ENCODE data around the gene SLC25A20. TPM values are rescaled to one million over a fixed set of nuclear protein-coding genes. Genes with fewer than 3 reads are reported as not detected.

SLC25A20 gene, protein sequence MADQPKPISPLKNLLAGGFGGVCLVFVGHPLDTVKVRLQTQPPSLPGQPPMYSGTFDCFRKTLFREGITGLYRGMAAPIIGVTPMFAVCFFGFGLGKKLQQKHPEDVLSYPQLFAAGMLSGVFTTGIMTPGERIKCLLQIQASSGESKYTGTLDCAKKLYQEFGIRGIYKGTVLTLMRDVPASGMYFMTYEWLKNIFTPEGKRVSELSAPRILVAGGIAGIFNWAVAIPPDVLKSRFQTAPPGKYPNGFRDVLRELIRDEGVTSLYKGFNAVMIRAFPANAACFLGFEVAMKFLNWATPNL
- 20.9 TPM for polyA plus RNA-seq (ENCODE audit: insufficient read length)
- long read RNA-seq, donor 1, transcript SLC25A20-201 (9 exons, 1,879 nt): major isoform, 5 of 5 reads
- long read RNA-seq, donor 1, partial matches to known transcripts: 0 of 5 reads
- long read RNA-seq, donor 1, other reads (novel, unspliced or antisense): 0 of 5 reads
- long read RNA-seq, donor 2, transcript SLC25A20-201 (9 exons, 1,879 nt): major isoform, 5 of 5 reads
- long read RNA-seq, donor 2, partial matches to known transcripts: 0 of 5 reads
- long read RNA-seq, donor 2, other reads (novel, unspliced or antisense): 0 of 5 reads
- long read RNA-seq, donor 3, partial matches to known transcripts: 5 of 10 reads
- long read RNA-seq, donor 3, other reads (novel, unspliced or antisense): 0 of 10 reads
- long read RNA-seq, donor 4, partial matches to known transcripts: 0 of 1 reads
- long read RNA-seq, donor 4, other reads (novel, unspliced or antisense): 0 of 1 reads
- long read RNA-seq, donor 5, transcript SLC25A20-201 (9 exons, 1,879 nt): major isoform, 9 of 48 reads
- long read RNA-seq, donor 5, partial matches to known transcripts: 28 of 48 reads
- long read RNA-seq, donor 5, other reads (novel, unspliced or antisense): 10 of 48 reads
- long read RNA-seq, donor 6, transcript SLC25A20-201 (9 exons, 1,879 nt): major isoform, 7 of 7 reads
- long read RNA-seq, donor 6, partial matches to known transcripts: 0 of 7 reads
- long read RNA-seq, donor 6, other reads (novel, unspliced or antisense): 0 of 7 reads
- long read RNA-seq, donor 7, transcript SLC25A20-201 (9 exons, 1,879 nt): major isoform, 5 of 5 reads
- long read RNA-seq, donor 7, partial matches to known transcripts: 0 of 5 reads
- long read RNA-seq, donor 7, other reads (novel, unspliced or antisense): 0 of 5 reads
- long read RNA-seq, donor 8, partial matches to known transcripts: 39 of 43 reads
- long read RNA-seq, donor 8, other reads (novel, unspliced or antisense): 0 of 43 reads

DNA sequence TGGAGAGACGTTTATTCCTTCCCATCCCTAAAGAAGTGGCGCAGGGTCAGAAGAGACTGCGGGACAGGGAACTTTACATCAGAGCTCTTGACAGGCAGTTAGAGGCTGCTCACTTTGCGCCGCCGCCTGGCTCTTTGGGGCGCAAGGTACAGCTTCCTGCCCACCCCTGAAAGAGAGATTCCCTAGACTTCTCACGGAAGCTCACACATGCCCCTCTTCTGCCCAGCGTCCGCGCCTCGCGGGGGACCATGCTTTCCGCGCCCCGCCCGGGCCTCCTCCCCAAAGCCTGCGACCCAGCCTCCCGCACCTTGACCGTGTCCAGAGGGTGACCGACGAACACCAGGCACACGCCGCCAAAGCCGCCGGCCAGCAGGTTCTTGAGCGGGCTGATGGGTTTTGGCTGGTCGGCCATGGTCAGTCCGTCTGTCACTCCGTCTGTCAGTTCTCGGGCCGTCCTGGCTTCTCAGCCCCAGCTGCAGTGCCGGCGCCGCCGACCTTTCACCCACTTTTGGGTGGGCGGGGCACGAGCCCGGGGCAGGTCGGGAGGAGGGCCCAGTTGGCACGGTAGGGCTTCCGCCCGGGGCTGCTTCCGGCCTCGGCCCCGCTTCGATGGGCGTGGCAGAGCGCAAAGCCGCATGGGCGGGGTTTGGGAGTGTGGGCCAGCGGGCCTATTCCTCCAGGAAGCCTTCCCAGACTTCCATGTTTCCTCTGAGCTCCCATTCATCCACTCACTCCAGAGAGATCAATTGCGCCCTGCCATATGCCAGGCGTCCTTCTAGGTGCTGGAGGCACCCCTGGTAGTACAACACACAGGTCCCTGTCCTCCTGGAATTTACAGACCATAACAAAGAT is at the start of gene SLC25A20:
TSS of gene SLC25A20 (minus strand) at position 500 of the 852 bp plus-strand sequence. CDS start at position 412, 88 bp downstream.
- peak; percentile 79 for DNase-seq

- no peak for DNase-seq
Observed at GRCh38 chr3:48945891-48946549, 47.3 kb upstream of the SLC25A20 start.

DNA sequence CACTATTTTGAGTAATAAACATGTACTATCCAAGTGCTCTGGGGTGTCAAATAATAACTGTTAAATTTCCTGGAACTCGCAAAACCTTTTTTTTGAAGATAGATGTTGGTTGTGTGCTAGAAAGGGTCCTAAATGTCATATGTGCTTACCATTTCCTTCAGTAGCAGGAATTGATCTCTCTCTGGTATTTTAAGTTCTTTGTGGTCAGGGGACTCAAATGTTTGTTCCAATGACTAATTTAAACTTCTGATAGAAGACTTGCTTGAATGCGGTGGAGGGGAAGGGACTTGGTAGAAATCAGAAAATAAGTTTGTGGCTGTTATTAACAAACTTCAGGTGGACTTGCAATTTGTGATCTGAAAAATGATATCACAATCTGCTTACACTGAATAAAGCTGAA is 46.8 kb upstream of the SLC25A20 start:
- no peak for DNase-seq

GRCh38 chr3:48938689-48939088 is 40.0 kb upstream of the SLC25A20 start:
- no peak for DNase-seq

DNA sequence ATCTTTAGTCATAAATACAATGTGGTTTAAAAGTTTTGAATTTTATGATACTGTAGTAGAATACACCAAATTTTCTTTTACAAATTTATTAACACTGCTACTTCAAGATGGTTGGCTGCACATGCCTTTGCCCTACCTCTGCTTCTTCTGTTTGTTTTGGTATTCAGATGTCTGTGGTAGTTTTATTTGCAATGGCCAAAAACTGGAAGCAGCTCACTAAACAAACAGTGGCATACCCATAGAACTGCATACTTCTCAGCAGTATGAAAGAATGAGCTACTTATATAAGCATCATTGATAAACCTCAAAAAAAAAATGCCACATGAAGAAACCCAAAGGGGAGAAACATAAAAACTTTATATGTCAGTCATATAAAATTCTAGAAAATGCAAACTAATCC is 39.5 kb upstream of the SLC25A20 start:
- DNase-seq: no peak

DNA sequence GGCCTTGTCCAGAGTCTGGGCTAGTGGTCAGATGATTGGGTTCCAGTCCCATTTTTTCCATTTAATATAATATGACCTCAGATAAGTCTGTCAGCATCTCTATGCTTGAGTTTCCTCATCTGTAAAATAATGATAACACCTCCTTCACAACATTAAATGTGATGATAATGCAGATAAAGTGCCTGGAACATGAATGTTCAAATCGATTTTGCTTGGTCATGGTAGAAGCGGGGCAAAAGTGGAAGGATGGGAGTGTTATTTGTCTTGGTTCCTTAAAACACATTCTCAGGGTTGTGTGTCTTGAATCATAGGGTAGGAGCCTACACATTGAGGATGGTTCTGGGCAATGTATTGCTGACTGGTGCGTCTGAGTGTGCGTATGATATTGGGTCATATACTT is 36.8 kb upstream of the SLC25A20 start:
- DNase-seq: no peak

GRCh38 chr3:48934333-48934991 is 35.8 kb upstream of the SLC25A20 start:
- no peak for DNase-seq

DNA sequence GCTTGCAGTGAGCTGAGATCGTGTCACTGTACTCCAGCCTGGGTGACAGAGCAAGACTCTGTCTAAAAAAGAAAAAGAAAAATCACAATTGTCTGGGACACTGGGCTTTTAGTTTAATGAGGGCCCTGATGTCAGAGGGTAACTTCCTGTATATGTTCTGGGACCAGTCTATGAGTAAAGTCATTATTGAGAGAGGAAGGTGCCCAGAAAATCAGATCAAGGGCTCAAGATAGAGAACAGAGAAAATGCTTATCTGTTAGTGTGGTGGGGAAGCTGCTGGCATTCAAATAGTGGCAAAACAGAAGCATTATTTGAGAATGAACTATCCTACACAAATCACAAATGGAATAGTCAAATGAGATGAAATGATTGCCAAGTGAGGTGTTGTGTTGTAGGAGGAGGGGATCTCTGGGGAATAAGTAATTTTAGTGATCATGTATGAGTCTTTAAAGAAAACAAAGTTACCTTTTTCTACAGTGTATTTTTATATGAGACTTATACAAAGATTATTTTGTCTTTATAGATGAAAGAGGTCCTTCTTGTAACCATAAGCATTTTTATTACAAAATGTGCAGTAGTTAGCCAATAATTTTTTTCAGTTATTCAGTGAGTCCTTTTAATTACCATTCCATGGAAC is 33.4 kb upstream of the SLC25A20 start:
- DNase-seq: no peak

DNA sequence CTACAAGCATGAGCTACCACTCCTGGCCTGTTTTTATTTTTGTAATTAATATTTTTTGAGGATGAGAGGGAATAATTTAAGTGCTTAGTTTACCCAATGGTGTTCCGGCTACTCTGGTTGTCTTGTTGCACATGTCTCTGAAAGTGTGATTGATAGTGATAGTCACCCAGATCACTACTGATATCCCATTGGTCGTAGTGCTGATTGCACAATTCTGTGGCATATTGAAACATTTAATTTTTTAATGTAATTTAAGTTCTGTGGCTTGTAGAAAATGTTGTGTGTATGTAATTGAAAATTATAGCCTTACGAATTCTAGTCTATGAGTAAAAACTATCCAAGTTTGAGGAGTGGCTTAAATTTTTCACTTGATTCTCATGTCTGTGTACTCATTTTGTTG is 31.9 kb upstream of the SLC25A20 start:
- DNase-seq: no peak

GRCh38 chr3:48929358-48930035 is 30.8 kb upstream of the SLC25A20 start:
- no peak for DNase-seq

DNA sequence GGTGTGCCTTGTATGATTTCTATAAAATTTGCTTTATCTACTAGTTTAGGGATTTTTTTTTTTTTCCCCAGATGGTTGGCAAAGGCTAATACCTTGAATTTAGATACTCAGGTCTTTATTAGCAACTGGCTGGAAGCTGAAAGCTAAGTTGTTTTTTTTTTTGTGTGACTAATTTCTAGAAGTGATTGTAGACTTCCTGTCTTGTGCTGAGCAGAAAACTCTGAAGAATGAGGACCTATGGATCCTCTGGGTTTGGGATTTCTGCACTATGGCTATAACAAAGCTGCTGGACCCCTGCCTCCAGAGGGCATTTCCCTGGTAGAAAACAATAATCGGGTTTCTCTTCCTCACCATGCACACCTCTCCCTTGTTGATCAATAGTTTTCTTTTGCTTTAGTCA is 30.0 kb upstream of the SLC25A20 start:
- no peak for DNase-seq

DNA sequence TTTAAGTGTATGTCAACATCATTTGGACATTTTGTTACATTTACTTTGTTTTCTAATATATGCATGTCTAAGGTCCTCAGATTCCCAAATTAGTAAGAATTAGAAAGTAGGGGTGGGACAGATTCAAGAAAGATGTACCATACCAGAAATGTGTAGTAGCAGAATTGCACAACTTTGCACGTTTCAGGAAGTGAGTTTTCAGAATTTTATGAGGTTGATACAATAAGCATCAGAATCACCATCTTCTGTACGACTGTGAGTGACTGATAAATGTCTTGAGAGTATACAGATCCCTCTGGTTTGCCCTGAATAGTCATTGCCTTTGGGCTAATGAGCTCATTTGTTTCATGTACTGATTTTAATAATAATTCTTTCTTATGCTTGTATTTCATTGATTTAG is 29.2 kb upstream of the SLC25A20 start:
- no peak for DNase-seq

DNA sequence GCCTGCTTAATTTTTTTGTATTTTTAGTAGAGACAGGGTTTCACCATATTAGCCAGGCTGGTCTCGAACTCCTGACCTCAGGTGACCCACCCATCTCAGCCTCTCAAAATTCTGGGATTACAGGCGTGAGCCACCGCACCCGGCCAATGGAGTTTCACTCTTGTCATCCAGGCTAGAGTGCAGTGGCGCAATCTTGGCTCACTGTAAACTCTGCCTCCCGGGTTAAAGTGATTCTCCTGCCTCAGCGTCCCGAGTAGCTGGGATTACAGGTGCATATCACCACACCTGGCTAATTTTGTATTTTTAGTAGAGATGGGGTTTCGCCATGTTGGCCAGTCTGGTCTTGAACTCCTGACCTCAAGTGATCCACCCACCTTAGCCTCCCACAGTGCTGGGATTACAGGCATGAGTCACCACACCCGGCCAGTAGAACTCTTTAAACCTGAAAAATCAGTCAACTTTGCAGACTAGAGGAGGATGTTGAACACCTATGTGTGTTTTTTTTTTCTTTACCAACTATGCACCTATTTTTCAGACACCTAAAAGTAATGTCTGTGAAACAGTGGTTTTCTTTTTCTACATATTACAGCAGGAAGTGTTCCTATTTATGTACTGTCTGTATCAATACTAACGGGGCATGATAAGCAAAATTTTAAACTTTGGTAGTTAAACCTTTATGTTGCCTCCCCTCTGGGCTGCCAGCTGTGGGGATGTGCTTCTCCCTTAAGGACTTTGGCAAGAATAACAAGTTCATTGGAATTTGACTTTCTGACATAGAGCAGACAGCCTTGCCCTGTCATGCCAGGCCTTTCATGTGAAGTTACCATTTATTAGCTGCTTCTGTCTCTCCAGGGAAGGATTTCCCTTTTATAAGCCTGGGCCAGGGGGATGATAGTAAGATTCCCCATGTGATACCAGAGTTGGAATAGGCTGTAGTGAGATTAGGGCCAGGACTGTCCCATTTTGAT is 28.0 kb upstream of the SLC25A20 start:
- DNase-seq: no peak

GRCh38 chr3:48919215-48920138 is 20.8 kb upstream of the SLC25A20 start:
- DNase-seq: peak; percentile 49

DNA sequence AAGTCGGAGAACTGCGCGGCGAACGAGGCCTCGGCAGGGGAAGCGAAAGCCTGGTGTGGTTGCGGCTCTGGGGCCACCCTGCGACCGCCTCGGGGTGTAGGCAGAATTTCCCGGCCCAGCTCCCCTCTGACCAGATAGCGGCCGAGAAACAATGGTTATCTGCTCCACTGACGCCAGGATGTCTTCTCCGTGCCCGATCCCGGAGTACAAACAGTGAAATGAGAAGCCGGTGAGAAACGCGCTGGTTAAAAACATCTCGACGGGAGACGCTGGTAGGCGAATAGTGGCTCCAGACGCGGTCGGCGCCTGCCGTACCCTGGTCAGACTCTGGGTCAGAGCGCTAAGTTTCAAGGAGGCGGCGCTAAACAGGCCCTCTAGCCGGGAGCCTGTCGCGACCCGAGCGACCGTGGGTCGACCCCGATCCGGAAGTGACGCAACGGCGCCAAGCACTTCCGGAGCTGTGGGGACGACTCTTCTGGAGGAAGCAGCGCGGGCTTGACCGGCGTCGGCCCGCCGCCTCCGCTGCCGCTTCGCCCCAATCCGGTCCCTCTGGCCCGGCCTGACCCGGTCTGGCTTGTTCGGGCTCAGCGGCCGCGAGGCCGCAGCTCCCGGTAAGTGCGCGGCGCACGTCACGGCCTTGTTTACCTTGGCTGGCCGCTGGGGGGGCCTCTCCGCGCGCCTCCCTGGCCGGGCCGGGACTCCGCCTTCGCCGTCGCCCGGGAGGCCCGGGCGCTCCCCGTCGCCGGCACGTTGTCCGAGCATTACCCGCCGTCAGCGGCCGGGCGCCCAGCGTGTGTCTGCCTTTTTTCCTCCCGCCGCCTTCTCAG is 19.9 kb upstream of the SLC25A20 start, which contains the start of gene ARIH2:
TSS of gene ARIH2 (plus strand) at position 455 of the 827 bp plus-strand sequence. CDS start 8,717 bp downstream, outside the sequence.
- peak; percentile 94 for DNase-seq

- no peak for DNase-seq
Observed at GRCh38 chr3:48915296-48915695, 16.6 kb upstream of the SLC25A20 start.

All from left kidney (tissue), 8 donors.